HG03097 (cell line): ENCODE data around the gene NNT.
A peak's percentile ranks its signal among the peaks of the same experiment; 100 is the strongest.
"Not testable (repeated sequence)": the region's sequence is repeated elsewhere in the genome, so short reads cannot be mapped to it uniquely, and the experiment has no call there.

Experiments used
- ATAC-seq: cut with Tn5 transposase; IDR thresholded peaks from one replicate; pipeline ENCODE4 v1.9.1; 2021; ENCODE audit not compliant: unreplicated experiment, low FRiP score

The NNT gene

DNA sequence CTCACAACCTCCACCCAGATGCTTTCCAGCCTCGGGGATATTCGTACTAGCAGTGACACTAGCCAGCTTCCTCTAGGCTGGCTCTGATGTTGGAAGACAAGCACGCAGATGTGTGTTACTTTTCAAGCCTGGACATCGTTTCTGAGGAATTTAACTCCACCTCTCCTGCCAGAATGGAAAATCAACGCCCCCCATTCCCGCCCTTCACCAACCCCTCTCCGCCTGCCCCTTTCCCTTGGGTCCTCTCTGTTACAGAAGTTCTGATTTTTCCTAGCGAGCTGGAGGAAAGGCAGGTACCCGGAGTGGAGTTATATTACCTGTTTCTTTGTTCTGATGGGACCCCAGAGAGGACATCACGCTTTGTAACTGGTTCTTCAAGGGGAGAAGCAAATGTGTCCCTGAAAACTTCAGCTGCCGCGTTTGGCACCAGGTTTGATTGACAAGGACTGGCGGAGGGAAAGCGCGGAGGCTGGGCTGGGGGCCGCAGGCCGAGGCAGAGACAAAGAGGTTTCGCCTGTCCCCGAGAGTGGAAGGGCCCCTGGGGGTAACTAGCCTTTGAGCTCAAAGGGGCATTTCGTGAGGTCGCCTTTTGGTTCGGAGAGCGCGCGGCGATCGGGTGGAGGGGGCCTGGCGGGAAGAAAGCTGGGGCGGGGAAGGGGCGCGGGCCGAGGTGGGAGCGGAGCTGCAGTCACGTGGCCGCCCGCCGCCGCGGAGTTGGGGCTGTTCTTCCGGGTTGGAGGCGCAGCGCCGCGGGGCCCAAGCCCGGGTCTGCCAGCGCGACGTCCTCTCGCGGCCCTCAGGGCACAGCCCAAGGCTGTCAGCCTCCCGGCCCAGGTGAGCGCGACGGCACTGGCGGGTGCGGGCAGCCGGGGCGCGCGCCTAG lies at the start of gene NNT:
NNT (plus strand) TSS at position 720 of the 883 bp plus-strand sequence. CDS start 6,016 bp downstream, outside the sequence.
- peak; percentile 70 for ATAC-seq

DNA sequence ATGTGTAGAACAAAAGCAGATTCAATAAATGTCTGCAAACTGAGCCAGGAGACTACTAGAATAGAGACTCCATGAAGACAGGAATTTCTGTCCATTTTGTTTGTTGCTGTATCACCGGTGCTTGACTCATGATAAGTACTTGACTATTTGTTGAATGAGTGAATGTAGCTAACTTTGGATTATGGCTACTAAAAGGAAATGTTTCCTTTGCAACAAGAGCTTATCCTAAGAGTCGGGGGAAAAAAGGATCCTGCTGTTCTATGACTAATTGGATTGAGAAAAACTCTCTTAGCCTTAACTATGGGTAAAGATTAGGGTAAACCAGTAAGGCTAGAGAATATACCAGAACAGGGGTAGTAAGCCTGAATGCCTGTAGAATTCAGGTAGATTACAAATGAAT lies 49.6 kb upstream of the NNT start:
- no peak for ATAC-seq

DNA sequence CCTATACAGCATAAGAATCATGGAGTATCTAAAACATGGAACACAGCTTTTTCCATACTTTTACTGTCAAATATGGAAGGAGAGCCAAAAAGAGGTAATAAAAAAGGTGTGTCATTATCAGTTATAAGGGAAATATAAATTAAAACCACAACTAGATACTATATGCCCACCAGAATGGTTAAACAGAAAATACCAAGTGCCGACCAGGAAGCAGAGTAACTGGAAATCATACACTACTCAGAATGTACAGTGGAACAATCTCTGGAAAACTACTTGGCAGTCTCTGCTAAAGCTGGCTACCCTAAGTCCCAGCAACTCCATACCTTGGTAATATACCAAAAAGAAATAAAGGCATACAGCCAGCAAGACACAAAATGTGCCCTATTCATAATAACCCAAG lies 48.5 kb upstream of the NNT start:
- ATAC-seq: no peak

DNA sequence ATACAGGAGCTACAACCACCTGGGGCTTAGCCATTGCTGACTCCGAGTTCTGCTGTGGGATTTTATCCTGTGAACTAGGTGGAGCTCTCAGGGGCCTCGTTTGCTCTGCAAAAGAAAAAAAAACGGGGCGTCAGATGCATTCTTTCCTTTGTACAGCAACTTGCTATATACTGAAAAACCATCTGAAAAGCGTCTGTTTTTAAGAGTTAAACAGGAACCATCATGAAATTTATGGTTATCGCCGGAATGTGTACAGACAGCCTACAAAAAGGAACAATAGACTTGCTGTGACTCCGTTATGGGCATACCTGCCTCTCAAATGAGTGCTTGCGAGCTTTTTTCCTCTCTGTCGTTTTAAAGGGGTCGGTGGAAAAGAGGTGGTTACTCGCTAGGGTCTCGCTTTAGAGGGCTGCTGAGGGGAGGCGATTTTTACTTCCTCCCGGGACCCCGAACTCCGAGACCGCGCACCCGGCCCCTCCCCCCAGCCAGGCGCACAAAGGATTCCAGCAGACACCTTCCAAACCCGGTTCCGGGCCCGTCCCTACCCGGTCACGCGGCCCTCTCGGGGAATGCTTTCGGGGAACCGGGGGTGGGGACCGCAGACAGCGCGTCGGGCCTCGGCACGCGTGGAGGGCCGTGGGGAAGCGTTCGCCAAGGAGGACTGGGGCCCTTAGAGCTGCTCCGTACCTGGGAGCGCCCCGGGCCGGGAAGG lies 46.9 kb upstream of the NNT start:
- peak; percentile 30 for ATAC-seq

DNA sequence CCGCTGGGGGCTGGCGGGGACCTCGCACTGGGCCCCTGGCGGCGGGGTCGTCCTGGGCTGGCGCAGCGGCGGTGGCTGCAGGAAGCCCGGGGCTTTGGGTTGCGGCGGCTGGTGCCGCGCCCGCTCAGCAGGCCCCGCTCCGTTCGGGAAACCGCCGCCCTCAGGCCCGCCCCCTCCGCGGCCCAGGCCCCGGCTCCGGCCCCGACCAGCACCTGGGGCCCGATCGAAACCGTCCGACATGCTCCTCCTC lies 46.4 kb upstream of the NNT start:
- ATAC-seq: not testable (repeated sequence)

DNA sequence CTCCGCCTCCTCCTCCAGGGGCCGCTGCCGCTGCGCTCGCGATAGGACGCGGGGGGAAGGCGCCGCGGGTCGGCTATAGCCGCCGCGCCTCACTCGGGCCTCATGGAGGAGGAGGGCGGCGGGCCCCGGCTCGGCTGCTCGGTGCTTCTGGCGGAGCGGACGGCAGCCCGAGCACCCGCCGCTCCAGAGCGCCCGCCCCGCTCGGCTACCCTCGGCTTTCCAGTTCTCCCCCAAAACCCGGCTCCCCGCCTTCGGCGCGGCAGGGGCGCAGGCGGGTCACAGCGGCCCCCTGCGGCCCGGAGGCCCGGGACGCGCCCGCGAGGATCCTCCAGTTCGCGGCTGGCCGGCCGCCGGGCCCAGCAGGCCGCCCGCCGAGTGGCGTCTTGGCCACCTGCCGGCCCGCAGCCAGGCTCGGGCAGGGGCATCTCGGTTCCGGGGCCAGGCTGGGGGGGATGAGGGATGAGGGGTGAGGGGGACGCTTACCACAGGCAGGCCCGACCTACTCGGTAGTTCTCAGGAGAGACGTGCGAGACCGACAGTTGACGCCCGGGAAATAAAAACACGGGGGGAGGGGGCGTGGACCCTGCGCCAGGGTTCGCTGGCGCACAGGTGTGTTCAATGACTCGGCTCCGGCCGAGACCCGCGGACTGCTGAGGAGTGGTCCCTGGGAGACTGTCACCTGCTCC lies 46.0 kb upstream of the NNT start, which contains the start of gene PAIP1:
PAIP1 (minus strand) TSS at position 221 of the 686 bp plus-strand sequence. CDS start 231 bp downstream, outside the sequence.
- ATAC-seq: peak; percentile 95

DNA sequence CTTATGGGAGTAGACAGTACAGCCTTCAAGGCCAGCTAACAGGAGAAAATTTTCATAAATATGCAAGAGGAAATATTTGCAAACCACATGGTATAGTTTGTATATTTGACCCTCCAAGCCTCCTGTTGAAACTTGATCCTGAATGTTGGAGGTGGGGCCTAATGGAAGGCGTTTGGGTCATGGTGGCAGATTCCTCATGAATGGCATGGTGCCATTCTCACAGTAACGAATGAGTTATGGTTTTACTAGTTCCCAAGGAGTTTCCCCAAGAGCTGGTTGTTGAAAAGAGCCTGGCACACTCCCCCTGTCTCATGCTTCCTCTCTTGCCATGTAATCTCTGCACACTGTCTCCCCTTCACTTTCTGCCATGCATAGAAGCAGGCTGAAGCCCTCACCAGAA lies 42.9 kb upstream of the NNT start:
- no peak for ATAC-seq

DNA sequence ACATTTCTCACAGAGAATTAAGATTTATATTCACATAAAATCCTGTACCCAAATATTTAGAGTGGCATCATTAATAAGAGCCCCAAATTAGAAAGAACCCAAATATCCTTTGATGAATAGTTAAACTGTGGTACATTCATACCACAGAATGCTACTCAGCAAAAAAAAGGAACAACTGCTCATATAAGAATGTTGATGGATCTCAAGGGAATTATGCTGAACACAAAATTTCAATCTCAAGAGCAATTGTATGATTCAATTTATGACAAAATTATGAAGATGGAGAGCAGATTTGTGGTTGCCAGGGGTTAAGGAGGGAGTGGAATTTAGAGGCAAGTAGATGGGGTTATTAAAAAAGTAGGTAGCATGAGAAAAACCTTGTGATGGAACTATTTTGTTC lies 41.6 kb upstream of the NNT start:
- no peak for ATAC-seq

DNA sequence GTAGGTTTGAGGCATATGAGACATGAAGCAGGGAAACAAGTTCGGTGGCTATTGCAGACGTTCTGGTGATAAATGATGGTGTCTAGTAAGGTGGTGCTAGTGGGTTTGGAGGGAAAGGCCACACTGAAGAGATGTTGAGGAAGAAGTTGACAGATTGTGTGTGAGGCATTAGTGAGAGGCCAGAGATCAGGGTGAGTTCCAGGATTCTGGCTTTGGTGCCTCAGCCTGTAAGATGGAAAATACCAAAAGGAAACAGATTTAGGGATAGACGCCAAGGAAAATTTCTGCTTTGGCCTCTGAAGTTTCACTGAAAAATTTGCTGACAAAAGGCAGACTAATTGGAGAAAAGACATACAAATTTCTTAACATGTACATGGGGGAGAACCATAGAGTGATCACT lies 39.7 kb upstream of the NNT start:
- ATAC-seq: no peak

DNA sequence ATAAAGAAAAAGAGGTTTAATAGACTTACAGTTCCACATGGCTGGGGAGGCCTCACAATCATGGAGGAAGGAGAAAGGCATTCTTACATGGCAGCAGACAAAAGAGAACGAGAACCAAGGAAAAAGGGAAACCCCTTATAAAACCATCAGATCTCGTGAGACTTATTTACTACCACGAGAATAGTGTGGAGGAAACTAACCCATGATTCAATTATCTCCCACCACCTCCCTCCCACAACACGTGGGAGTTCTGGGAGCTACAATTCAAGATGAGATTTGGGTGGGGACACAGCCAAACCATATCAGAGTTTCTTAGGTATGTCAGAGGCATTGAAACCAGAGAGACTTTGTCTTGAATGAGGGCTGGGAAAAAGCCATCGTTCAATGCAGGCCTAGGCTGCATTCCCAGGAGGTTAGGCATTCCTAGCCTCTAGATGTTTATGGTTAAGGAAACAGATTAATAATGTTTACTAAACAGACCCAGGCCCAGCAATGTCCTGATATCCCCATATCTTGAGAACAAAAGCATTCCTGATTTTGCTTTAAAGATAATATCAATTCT lies 38.6 kb upstream of the NNT start:
- ATAC-seq: no peak

DNA sequence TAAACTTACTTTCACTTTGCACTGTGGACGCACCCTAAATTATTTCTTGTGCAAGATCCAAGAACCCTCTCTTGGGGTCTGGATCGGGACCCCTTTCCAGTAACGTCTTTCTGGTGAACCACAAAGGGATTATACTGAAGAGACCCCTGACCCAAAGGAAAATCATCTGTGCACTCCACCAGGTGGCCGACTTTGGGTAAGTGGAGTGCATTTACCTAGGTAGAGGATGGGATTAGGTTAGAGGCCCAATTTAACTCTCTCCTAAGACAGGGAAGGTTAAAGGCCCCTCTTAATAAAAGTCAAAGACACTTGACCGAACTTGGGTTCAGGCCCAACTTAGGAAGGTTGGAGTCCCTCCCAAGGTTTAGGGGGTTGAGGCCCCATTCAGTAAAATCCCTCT lies 37.9 kb upstream of the NNT start:
- no peak for ATAC-seq

DNA sequence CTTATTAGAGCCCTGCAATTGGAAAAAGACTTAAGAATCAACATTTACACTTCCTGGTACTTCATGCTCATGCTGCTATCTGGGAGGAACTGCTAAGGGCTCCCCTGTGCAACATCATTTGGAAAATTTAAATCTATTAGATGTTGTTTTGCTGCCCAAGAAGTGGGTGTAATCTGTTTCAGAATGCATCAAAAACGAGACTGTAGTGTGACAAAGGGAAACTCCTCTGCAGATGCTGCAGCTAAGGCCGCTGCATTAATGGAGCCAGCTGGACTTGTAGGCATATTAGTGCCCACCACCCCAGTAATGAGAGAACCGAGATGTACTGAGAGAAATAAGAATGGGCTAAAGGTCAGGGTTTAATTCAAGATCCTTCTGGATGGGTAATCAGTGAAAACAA lies 35.0 kb upstream of the NNT start:
- no peak for ATAC-seq

DNA sequence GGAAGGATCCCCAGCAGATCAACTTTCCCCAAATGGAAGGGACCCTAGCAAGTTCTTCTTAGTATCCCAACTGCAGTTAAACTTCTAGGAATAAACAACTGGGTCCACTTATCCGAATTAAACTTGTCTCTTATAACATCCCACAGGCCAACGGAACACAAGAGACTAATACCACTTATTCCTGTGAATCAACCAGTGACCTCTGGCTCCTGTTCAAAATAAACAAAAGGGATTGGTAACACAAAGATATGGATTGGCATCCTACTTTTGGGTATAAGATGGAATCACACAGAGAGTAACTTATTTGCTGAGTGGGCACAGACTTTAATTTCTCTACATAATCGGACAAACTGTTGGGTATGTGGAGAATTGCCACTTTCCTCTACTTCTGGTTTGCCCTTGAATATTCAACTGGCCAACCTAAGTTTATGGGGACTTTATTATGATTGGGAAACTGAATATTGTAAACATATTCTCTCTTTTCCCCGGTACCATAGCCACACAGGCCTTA lies 33.7 kb upstream of the NNT start:
- ATAC-seq: no peak

DNA sequence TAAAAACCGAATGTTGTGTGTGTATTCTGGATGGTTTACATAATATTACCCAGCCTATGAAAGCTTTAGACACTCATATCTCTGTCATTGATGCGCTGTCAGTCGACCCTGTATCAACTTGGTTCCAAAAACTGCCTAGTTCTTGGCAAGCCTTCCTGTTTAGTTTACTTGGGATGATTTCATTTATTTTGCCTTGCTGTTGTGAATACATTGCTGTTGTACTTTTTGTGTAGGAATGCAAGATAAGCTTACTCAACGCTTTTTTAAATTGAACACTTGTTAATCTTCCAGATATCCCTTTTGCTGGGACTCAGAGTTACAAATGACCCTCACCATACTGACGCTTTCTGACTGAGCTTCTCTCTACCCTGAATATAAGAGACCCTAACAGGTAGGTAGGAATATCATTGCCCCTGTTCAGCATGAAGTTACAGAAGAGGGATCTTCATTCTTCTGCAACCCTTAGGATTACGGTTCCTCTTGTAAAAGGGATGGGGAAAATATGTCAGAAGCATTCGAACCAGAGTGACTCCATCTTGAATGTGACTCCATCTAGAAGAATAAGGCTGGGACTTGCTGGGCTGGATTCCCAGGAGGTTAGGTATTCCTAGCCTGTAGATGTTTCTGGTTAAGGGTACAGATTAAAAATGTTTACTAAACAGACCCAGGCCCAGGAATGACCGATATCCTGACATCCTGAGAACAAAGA lies 32.4 kb upstream of the NNT start:
- no peak for ATAC-seq

DNA sequence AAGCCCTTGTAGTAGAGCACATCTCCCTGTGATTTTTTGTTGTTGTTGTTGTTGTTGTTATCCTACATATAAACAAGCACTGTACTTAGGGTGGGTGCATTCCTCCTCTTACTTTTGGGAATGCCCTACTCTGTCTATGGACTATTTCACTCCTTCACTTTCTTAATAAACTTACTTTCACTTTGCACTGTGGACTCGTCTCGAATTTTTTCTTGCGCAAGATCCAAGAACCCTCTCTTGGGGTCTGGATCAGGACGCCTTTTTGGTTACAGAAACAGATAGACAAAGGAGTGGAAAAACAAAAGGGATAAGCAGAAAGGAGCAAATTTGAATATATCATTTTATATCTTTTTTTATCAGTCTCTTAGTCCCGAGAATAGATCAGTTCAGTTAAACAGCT lies 31.7 kb upstream of the NNT start:
- no peak for ATAC-seq

DNA sequence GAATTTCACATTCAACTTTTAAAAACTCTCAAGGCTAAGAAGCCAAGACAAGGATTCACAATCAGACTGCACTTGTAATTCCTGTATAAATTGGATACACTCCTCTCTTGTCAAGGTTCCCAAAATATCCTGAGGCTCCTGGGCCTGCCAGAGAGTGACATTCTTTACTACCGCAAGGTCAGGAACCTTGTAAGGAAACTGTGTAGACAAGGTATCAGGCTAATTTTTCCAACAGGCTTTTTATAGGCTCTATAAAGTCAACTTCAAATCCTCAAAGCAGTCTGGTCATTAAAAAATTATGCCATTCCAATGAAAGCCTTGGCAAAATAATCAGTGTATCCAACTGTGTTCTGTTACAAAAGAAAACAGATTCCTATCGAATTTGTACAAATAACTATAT lies 30.6 kb upstream of the NNT start:
- no peak for ATAC-seq

DNA sequence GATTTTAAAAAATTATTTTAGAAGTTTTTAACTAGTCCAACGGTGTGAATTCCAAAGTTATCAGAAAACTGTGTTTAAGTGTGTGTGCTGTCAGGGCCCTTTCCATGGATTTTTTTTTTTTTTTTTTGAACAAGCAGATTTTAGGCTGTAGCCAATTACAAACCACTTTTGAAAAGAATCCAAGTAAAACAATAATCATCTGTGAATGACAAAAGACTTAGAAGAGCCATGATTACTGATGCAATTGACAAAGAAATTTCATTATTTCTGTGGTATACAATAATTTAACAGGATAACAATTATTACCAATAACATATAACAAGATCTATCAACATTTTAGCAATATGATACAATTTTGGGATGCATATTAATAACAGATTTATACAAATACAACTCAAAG lies 29.9 kb upstream of the NNT start:
- ATAC-seq: no peak

DNA sequence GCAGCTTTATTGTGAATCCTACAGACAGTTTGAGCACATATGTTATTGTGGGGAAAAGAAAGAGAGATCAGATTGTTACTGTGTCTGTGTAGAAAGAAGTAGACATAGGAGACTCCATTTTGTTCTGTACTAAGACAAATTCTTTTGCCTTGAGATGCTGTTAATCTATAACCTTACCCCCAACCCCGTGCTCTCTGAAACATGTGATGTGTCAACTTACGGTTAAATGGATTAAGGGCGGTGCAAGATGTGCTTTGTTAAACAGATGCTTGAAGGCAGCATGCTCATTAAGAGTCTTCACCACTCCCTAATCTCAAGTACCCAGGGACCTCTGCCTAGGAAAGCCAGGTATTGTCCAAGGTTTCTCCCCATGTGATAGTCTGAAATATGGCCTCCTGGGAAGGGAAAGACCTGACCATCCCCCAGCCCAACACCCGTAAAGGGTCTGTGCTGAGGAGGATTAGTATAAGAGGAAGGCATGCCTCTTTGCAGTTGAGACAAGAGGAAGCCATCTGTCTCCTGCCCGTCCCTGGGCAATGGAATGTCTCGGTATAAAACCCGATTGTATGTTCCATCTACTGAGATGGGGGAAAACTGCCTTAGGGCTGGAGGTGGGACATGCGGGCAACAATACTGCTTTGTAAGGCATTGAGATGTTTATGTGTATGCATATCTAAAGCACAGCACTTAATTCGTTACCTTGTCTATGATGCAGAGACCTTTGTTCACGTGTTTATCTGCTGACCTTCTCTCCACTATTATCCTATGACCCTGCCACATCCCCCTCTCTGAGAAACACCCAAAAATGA lies 22.4 kb upstream of the NNT start:
- not testable (repeated sequence) for ATAC-seq

DNA sequence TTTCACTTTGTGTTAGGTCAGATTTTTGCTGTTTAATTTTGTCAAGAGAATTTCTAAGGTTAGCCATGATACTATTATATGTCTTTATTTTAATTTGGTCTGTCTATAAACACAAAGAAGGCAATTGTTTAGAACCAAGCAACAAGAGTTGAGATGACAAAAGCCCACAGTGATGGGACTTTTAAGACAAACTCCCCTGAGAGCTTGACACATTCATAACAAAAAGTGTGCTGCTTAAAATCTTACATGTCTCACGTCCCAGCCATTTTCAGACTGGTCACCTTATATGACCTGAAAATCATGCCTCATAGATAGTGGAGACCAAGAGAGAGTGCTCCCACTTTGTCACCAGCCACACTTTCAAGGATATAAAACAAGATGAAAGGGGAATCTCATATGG lies 21.6 kb upstream of the NNT start:
- no peak for ATAC-seq
